ENCODE results near the gene PRR5. TPM values are rescaled to one million over a fixed set of nuclear protein-coding genes. Genes with fewer than 3 reads are reported as not detected.

Gene PRR5
- total and polyA plus RNA-seq, 3 experiments from 2014 or later: 26.4 to 175 (median 29.9) TPM

DNA sequence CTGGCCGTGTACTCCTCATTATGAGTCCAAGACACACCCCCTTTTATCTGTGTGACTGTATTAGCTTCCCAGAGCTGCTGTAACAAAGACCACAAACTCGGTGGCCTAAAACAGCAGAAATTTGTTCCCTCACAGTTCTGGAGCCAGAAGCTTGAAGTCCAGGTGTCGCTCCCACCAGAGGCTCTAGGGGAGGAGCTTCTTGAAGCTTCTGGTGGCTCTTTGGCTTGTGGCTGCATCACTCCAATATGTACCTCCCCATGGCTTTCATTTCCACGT, 3.0 kb downstream of the PRR5 start:
- Mint-ChIP-seq H3K4me1 (peaks cover 51 to 72% (median 52%) of the 10 kb centered on the region in 3 donors), H3K9me3 (no peaks in the 10 kb centered on the region), H3K27me3 (peaks cover 0 to 1% of the 10 kb centered on the region in 2 donors), H3K36me3 (peaks cover 0 to 15% (median 2%) of the 10 kb centered on the region in 3 donors), H3K4me3 (peak overlapping the region; percentile 27 to 89 (median 85)), H3K27ac (peak overlapping the region in 3 of 8 donors; percentile 36 to 85 (median 74))
- H3K4me3 ChIP-seq (ENCODE audit: low read length): no peak overlapping the region
- no peaks in the 10 kb centered on the region for H3K36me3 ChIP-seq (ENCODE audit: insufficient read depth, low read length)
- H3K27ac ChIP-seq (ENCODE audit: low read depth, low read length): no peak overlapping the region
- ChIA-PET CTCF (interaction anchor here (3.3 to 6.7 kb wide), 2 partner anchors 20 to 31 kb away, joined by 18 to 26 read pairs; no protein-coding TSS in a partner anchor), POLR2A (no interaction called here)
- no peaks in the 10 kb centered on the region for H3K27me3 ChIP-seq (ENCODE audit: insufficient read depth, low read length, poor library complexity, severe bottlenecking)
- no peaks in the 10 kb centered on the region for H3K9me3 ChIP-seq (ENCODE audit: low read length)
- H3K4me1 ChIP-seq (ENCODE audit: insufficient read depth, low read length): peaks cover 45% of the 10 kb centered on the region
- DNase-seq: no peak

DNA sequence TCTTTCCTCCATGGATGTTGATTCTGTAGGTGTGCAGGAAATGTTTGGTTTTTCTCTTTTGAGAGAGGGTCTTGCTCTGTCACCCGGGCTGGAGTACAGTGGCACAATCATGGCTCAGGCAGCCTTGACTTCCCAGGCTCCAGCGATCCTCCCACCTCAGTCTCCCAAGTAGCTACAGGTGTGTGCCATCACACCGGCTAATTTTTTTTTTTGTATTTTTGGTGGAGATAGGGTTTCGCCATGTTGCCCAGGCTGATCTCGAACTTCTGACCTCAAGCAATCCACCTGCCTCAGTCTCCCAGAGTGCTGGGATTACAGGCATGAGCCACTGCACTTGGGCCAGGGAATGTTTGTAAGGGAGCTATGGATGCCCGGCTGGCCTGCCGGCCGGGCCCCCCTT, 4.5 kb downstream of the PRR5 start:
- ChIA-PET POLR2A (no interaction called here), CTCF (interaction anchor here (2.0 to 6.7 kb wide), 3 partner anchors 9 to 29 kb away, joined by 6 to 26 read pairs (median 18); no protein-coding TSS in a partner anchor)
- Histone ChIP-seq H3K36me3 (ENCODE audit: insufficient read depth, low read length) (no peaks in the 10 kb centered on the region), H3K4me3 (ENCODE audit: low read length) (no peak overlapping the region), H3K9me3 (ENCODE audit: low read length) (no peaks in the 10 kb centered on the region), H3K27ac (ENCODE audit: low read depth, low read length) (no peak overlapping the region), H3K4me1 (ENCODE audit: insufficient read depth, low read length) (peaks cover 55% of the 10 kb centered on the region), H3K27me3 (ENCODE audit: insufficient read depth, low read length, poor library complexity, severe bottlenecking) (no peaks in the 10 kb centered on the region)
- peak overlapping the region in 5 of 7 donors; percentile 8 to 86 (median 69) for H3K4me3 Mint-ChIP-seq
- H3K9me3 Mint-ChIP-seq: no peaks in the 10 kb centered on the region
- H3K27me3 Mint-ChIP-seq: peaks cover 0 to 1% of the 10 kb centered on the region in 2 donors
- no peak for DNase-seq
- peaks cover 0 to 15% (median 2%) of the 10 kb centered on the region in 3 donors for H3K36me3 Mint-ChIP-seq
- peak overlapping the region in 5 of 8 donors; percentile 51 to 97 (median 91) for H3K27ac Mint-ChIP-seq
- H3K4me1 Mint-ChIP-seq: peaks cover 58 to 77% (median 65%) of the 10 kb centered on the region in 3 donors

DNA sequence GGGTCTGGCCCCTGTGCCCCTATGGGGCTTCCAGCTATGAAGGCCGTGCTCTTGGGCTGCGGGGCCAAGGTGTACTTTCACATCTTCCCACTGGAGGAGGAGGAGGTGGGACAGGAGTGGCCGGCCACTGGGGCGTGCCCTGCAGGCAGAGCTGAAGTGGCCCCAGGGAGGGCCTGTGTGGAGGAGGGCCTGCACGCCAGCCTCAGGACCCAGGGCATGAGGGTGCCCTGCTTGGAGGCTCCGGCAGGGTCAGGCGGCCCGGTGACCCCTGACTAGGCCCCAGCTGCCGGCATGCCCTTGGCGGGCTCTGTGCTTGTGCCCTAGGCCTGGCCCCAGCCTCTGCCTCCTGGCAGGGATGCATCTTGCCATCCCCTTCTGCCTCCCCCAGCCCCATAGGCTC, 5.2 kb downstream of the PRR5 start:
- Mint-ChIP-seq H3K4me3 (peak overlapping the region in 3 of 7 donors; percentile 28 to 76 (median 52)), H3K27ac (peak overlapping the region in 5 of 8 donors; percentile 46 to 96 (median 80)), H3K9me3 (no peaks in the 10 kb centered on the region), H3K4me1 (peaks cover 58 to 78% (median 66%) of the 10 kb centered on the region in 3 donors), H3K36me3 (peaks cover 0 to 15% (median 2%) of the 10 kb centered on the region in 3 donors), H3K27me3 (peaks cover 0 to 1% of the 10 kb centered on the region in 2 donors)
- H3K9me3 ChIP-seq (ENCODE audit: low read length): no peaks in the 10 kb centered on the region
- DNase-seq: no peak
- H3K4me1 ChIP-seq (ENCODE audit: insufficient read depth, low read length): peaks cover 57% of the 10 kb centered on the region
- CTCF ChIA-PET: interaction anchor here (0.5 to 6.7 kb wide), 4 partner anchors 9 to 697 kb away, joined by 3 to 26 read pairs (median 12); no protein-coding TSS in a partner anchor
- H3K36me3 ChIP-seq (ENCODE audit: insufficient read depth, low read length): no peaks in the 10 kb centered on the region
- POLR2A ChIA-PET: no interaction called here
- no peak overlapping the region for H3K4me3 ChIP-seq (ENCODE audit: low read length)
- H3K27ac ChIP-seq (ENCODE audit: low read depth, low read length): no peak overlapping the region
- H3K27me3 ChIP-seq (ENCODE audit: insufficient read depth, low read length, poor library complexity, severe bottlenecking): no peaks in the 10 kb centered on the region

DNA sequence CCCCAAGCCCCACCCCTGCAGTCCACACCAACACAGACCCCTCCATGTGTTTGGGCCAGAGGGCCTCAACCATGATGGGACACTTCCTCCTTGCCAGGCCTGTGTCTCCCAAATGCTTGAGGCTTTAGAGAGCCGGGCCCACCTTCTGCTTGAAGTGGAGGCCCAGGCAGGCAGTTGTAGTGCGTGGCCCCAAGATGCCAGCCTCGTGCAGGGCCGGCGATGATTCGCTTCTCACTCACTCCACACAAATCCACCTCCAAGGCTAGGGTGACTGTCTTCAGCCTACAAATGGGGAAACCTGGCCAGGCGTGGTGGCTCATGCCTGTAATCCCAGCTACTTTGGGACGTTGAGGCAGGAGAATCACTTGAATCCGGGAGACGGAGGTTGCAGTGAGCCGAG, 5.7 kb downstream of the PRR5 start:
- Mint-ChIP-seq H3K4me1 (peaks cover 61 to 84% (median 66%) of the 10 kb centered on the region in 3 donors), H3K9me3 (no peaks in the 10 kb centered on the region), H3K4me3 (peak overlapping the region; percentile 28 to 76 (median 59))

DNA sequence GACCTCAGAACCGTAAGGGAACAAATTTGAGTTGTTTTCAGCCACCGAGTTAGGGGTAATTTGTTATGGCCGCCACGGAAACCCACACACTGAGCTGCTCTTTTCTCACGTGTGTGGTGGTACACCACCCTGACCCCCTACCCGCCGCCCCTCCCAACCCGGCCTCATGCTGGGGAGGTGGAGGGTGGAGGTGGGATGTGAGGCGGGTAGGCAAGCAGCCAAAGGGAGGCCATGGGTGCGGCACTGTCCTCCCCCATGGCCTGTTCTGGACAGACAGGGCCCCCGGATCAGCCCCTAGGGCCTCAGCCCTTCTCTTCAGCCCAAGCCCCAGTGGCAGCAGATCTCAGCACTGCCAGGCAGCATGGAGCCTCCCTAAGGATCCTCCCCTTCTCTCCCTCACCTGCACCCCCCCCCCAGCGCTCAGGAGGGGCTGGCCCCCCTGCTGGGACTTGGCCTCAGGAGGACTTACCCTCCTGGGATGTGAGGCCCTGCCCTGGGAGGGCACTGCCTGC, 7.9 kb downstream of the PRR5 start:
- Histone ChIP-seq H3K4me1 (ENCODE audit: insufficient read depth, low read length) (peaks cover 41% of the 10 kb centered on the region), H3K4me3 (ENCODE audit: low read length) (no peak overlapping the region)
- H3K27ac Mint-ChIP-seq: peak overlapping the region; percentile 92 to 97 (median 96)

More for the DNA sequence above, 5.7 kb downstream of the PRR5 start:
- Histone ChIP-seq H3K27me3 (ENCODE audit: insufficient read depth, low read length, poor library complexity, severe bottlenecking) (no peaks in the 10 kb centered on the region), H3K9me3 (ENCODE audit: low read length) (no peaks in the 10 kb centered on the region), H3K27ac (ENCODE audit: low read depth, low read length) (no peak overlapping the region), H3K4me1 (ENCODE audit: insufficient read depth, low read length) (peaks cover 57% of the 10 kb centered on the region), H3K36me3 (ENCODE audit: insufficient read depth, low read length) (no peaks in the 10 kb centered on the region), H3K4me3 (ENCODE audit: low read length) (no peak overlapping the region)
- ChIA-PET POLR2A (no interaction called here), CTCF (interaction anchor here (0.5 to 6.7 kb wide), 4 partner anchors 10 to 698 kb away, joined by 3 to 26 read pairs (median 6); no protein-coding TSS in a partner anchor)
- Mint-ChIP-seq H3K27me3 (peaks cover 0 to 1% of the 10 kb centered on the region in 2 donors), H3K36me3 (peaks cover 0 to 19% (median 2%) of the 10 kb centered on the region in 3 donors), H3K27ac (peak overlapping the region in 7 of 8 donors; percentile 68 to 96 (median 80))
- no peak for DNase-seq

DNA sequence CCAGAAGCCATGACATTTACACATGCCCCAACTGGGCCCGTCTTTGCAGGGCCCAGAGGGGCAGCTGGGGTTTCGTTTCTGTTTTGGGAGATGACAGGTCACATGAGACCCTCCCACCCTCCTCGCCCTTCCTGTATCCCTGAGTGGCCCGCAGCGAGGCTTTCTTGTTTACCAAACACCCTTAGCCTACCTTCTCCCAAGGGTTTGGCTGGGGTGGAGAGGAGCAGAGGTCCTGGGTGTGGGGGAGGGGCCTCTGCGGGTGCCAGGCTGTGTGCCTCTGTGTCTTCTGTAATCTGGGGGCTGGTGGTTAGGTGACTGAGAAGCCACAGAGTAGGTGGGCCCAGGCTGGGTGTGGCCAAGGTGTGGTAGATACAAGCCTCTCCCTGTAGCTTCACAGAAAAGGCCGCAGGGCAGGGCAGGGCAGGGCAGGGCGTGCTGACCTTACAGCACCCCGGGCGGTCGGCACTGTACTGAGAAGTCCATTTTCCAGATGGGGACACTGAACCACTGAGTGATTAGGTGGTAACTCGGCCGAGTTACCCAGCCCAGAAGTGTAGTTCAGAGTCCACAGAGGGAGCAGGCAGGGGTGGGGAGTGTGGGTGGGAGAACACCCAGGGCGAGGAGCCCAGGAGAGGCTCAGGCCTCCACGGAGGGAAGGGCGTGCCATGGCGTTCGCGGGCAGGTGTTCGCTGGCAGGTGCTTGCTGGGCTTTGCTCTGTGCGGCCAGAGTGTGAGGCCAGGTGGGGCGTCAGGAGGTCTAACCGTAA, 8.7 kb downstream of the PRR5 start:
- DNase-seq: peak; percentile 45 to 80 (median 62)
- H3K27ac Mint-ChIP-seq: peak overlapping the region; percentile 92 to 98 (median 96)
- H3K36me3 ChIP-seq (ENCODE audit: insufficient read depth, low read length): peaks cover 7% of the 10 kb centered on the region
- no peaks in the 10 kb centered on the region for H3K27me3 ChIP-seq (ENCODE audit: insufficient read depth, low read length, poor library complexity, severe bottlenecking)
- CTCF ChIA-PET: interaction anchor here (1.2 to 4.6 kb wide), 4 partner anchors 10 to 26 kb away, joined by 3 to 20 read pairs (median 4); no protein-coding TSS in a partner anchor
- peaks cover 0 to 23% (median 2%) of the 10 kb centered on the region in 3 donors for H3K36me3 Mint-ChIP-seq
- peaks cover 43 to 74% (median 59%) of the 10 kb centered on the region in 3 donors for H3K4me1 Mint-ChIP-seq
- H3K27me3 Mint-ChIP-seq: peaks cover 0 to 1% of the 10 kb centered on the region in 2 donors
- H3K9me3 Mint-ChIP-seq: no peaks in the 10 kb centered on the region
- H3K4me3 ChIP-seq (ENCODE audit: low read length): no peak overlapping the region
- peaks cover 41% of the 10 kb centered on the region for H3K4me1 ChIP-seq (ENCODE audit: insufficient read depth, low read length)
- peak overlapping the region; percentile 81 to 93 (median 85) for H3K4me3 Mint-ChIP-seq
- POLR2A ChIA-PET: no interaction called here
- no peaks in the 10 kb centered on the region for H3K9me3 ChIP-seq (ENCODE audit: low read length)
- H3K27ac ChIP-seq (ENCODE audit: low read depth, low read length): peak overlapping the region; percentile 38

More for the DNA sequence above, 7.9 kb downstream of the PRR5 start:
- peak; percentile 36 to 79 (median 58) for DNase-seq
- ChIA-PET CTCF (interaction anchor here (2.2 kb wide), 2 partner anchors 13 to 26 kb away, joined by 6 to 9 read pairs; no protein-coding TSS in a partner anchor), POLR2A (no interaction called here)
- H3K27me3 ChIP-seq (ENCODE audit: insufficient read depth, low read length, poor library complexity, severe bottlenecking): no peaks in the 10 kb centered on the region
- H3K9me3 ChIP-seq (ENCODE audit: low read length): no peaks in the 10 kb centered on the region
- peak overlapping the region; percentile 38 for H3K27ac ChIP-seq (ENCODE audit: low read depth, low read length)
- Mint-ChIP-seq H3K4me1 (peaks cover 47 to 77% (median 63%) of the 10 kb centered on the region in 3 donors), H3K9me3 (no peaks in the 10 kb centered on the region), H3K27me3 (peaks cover 0 to 1% of the 10 kb centered on the region in 2 donors), H3K4me3 (peak overlapping the region; percentile 81 to 93 (median 85)), H3K36me3 (peaks cover 0 to 21% (median 2%) of the 10 kb centered on the region in 3 donors)
- peaks cover 4% of the 10 kb centered on the region for H3K36me3 ChIP-seq (ENCODE audit: insufficient read depth, low read length)

DNA sequence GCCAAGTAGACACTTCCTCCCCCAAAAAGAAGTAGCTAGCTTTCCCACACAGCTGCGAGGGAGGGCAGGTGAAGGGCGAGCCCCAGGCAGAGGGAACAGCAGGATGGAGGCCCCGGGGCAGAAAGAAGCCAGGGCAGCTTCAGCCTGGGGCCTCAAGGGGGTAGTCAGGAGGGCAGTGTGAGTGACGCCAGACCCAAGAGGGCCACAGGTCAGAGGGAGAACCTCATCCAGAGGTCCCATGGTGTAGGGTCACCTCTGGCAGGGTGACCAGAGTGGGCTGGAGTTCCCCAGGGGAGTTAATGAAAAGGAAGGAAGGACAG, 9.2 kb downstream of the PRR5 start:
- peaks cover 36% of the 10 kb centered on the region for H3K4me1 ChIP-seq (ENCODE audit: insufficient read depth, low read length)
- peaks cover 38 to 70% (median 56%) of the 10 kb centered on the region in 3 donors for H3K4me1 Mint-ChIP-seq
- CTCF ChIA-PET: interaction anchor here (1.2 to 4.6 kb wide), 3 partner anchors 10 to 26 kb away, joined by 3 to 20 read pairs (median 3); no protein-coding TSS in a partner anchor
- peaks cover 0 to 1% of the 10 kb centered on the region in 2 donors for H3K27me3 Mint-ChIP-seq
- H3K27me3 ChIP-seq (ENCODE audit: insufficient read depth, low read length, poor library complexity, severe bottlenecking): no peaks in the 10 kb centered on the region
- peak overlapping the region; percentile 81 to 93 (median 85) for H3K4me3 Mint-ChIP-seq
- H3K27ac ChIP-seq (ENCODE audit: low read depth, low read length): peak overlapping the region; percentile 38
- POLR2A ChIA-PET: no interaction called here
- DNase-seq: no peak
- peaks cover 7% of the 10 kb centered on the region for H3K36me3 ChIP-seq (ENCODE audit: insufficient read depth, low read length)
- peak overlapping the region; percentile 91 to 97 (median 94) for H3K27ac Mint-ChIP-seq
- H3K4me3 ChIP-seq (ENCODE audit: low read length): no peak overlapping the region
- no peaks in the 10 kb centered on the region for H3K9me3 ChIP-seq (ENCODE audit: low read length)
- no peaks in the 10 kb centered on the region for H3K9me3 Mint-ChIP-seq
- peaks cover 0 to 26% (median 0%) of the 10 kb centered on the region in 3 donors for H3K36me3 Mint-ChIP-seq

All from CD8-positive, alpha-beta memory T cell (primary cell).